ENCODE data around the gene BPGM. TPM values are rescaled to one million over a fixed set of nuclear protein-coding genes. Genes with fewer than 3 reads are reported as not detected.

BPGM gene
- polyA plus RNA-seq (2013, experiment 1 of 2): 27.6 TPM
- polyA plus RNA-seq (2013, experiment 2 of 2): 28.5 TPM

- Histone ChIP-seq H3K27ac (ENCODE audit: low read depth, low read length, severe bottlenecking) (peak within 1 kb of the TSS; percentile 19), H3K9me3 (ENCODE audit: control insufficient read depth, low read length) (no peaks in the 10 kb centered on the region), H3K4me1 (ENCODE audit: control insufficient read depth, insufficient read depth, low read length, poor library complexity, severe bottlenecking) (peaks cover 9% of the 10 kb centered on the region), H3K4me3 (ENCODE audit: extremely low read depth, insufficient read depth, low read length, poor library complexity, severe bottlenecking) (peak within 1 kb of the TSS; percentile 88), H3K36me3 (ENCODE audit: control insufficient read depth, insufficient read depth, low read length) (no peaks in the 10 kb centered on the region)
- 0 to 1% methylated on average over 23 to 26 of the region's 36 CpGs for WGBS, 2 experiments (ENCODE audit: insufficient coverage in 2 of 2)
Measured at GRCh38 chr7:134646425-134647305, at the start of gene BPGM. Gene BPGM (plus strand): TSS chr7:134646853. CDS start chr7:134661508, 14,655 bp downstream.

DNA sequence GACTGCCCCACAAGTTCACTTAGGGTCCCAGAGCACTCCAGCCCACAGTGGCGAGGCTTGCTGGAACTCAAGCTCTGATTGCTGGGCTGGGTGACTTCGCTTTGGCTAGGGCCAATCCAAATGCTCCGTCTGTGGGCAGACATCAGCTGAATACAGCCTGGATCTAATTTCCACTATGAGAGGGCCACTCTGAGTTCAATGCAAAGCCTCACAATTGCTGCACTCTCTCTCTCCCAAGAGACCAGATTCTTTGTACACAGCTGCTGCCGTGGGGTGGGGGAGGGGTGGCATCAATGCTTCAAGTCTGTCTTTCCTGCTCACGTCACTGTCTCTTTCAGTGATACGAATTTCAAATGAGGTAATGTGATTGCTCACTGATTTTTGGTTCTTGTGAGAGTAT is 47.3 kb upstream of the BPGM start:
- Histone ChIP-seq H3K27ac (ENCODE audit: low read depth, low read length, severe bottlenecking) (no peak overlapping the region), H3K4me3 (ENCODE audit: extremely low read depth, insufficient read depth, low read length, poor library complexity, severe bottlenecking) (no peak overlapping the region), H3K36me3 (ENCODE audit: control insufficient read depth, insufficient read depth, low read length) (no peaks in the 10 kb centered on the region), H3K4me1 (ENCODE audit: control insufficient read depth, insufficient read depth, low read length, poor library complexity, severe bottlenecking) (no peaks in the 10 kb centered on the region), H3K9me3 (ENCODE audit: control insufficient read depth, low read length) (no peaks in the 10 kb centered on the region)
- 75 to 81% methylated on average over 3 of the region's 6 CpGs for WGBS, 2 experiments (ENCODE audit: insufficient coverage in 2 of 2)

DNA sequence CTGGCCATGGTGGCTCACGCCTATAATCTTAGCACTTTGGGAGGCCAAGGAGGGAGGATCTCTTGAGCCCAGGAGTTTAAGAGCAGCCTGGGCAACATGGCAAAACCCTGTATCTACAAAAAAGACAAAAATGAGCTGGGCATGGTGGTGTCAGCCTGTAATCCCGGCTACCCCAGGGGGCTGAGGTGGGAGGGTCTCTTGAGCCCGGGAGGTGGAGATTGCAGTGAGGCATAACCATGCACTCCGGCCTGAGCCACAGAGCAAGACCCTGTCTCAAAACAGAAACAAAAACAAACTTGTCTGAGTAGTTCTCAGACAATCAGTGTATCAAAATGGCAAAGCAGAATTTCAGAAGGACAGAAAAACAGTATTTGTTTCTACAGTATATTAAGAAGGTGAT is 45.2 kb upstream of the BPGM start:
- Histone ChIP-seq H3K4me3 (ENCODE audit: extremely low read depth, insufficient read depth, low read length, poor library complexity, severe bottlenecking) (no peak overlapping the region), H3K27ac (ENCODE audit: low read depth, low read length, severe bottlenecking) (no peak overlapping the region), H3K4me1 (ENCODE audit: control insufficient read depth, insufficient read depth, low read length, poor library complexity, severe bottlenecking) (no peaks in the 10 kb centered on the region), H3K36me3 (ENCODE audit: control insufficient read depth, insufficient read depth, low read length) (no peaks in the 10 kb centered on the region), H3K9me3 (ENCODE audit: control insufficient read depth, low read length) (no peaks in the 10 kb centered on the region)
- WGBS, 2 experiments (ENCODE audit: insufficient coverage in 2 of 2): 78 to 100% methylated on average over 1 to 4 of the region's 4 CpGs

- Histone ChIP-seq H3K27ac (ENCODE audit: low read depth, low read length, severe bottlenecking) (no peak overlapping the region), H3K4me1 (ENCODE audit: control insufficient read depth, insufficient read depth, low read length, poor library complexity, severe bottlenecking) (no peaks in the 10 kb centered on the region), H3K9me3 (ENCODE audit: control insufficient read depth, low read length) (no peaks in the 10 kb centered on the region), H3K36me3 (ENCODE audit: control insufficient read depth, insufficient read depth, low read length) (no peaks in the 10 kb centered on the region), H3K4me3 (ENCODE audit: extremely low read depth, insufficient read depth, low read length, poor library complexity, severe bottlenecking) (no peak overlapping the region)
- 93 to 97% methylated on average over 9 to 10 of the region's 11 CpGs for WGBS, 2 experiments (ENCODE audit: insufficient coverage in 2 of 2)
Measured at GRCh38 chr7:134602881-134603451, 43.7 kb upstream of the BPGM start.

DNA sequence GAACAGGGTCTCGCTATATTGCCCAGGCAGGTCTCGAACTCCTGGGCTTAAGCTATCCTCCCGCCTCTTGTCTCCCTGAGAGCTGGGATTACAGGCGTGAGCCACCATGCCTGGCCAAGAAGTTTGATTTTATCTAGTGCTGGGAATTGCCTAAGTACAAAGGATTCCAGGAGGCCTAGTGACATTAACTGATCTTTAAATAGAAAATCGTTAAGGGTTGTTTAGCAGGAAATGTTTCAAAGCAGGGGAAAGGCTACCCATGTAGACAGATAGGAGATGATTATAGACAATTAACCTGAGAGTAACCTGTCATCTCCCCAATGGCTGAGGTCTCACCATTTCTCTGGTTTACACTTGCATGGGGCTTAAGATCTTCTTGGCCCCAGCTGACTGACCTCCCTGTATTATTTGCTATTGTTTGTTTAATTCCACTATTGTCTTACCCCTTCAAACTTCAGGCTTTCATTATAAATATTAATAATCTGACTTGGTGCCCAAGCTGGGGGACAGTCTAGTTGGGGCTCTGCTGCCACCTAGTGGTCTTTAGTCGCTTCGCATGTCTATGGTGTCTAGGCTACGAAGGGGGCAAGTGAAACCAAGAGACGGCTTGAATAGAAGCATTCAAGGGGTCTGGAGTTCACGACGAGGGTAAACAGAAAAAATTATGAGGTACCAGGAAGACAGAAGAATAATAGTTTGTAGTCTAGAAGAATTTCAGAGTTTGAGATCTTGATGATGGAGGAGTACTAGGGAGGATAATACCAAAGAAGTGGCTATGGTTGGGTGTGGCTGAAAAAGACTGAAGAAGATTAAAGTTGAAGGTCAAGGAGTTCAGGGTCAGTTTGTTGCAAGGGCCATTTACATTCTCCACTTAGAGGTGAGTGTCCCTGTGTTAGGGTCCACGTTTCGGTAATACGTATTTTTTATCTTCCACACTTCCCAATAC is 40.4 kb upstream of the BPGM start:
- no peak overlapping the region for H3K4me3 ChIP-seq (ENCODE audit: extremely low read depth, insufficient read depth, low read length, poor library complexity, severe bottlenecking)
- WGBS, 2 experiments (ENCODE audit: insufficient coverage in 2 of 2): 11 to 26% methylated on average over 8 to 10 of the region's 14 CpGs
- H3K9me3 ChIP-seq (ENCODE audit: control insufficient read depth, low read length): no peaks in the 10 kb centered on the region

GRCh38 chr7:134611611-134612151 is 35.0 kb upstream of the BPGM start:
- Histone ChIP-seq H3K4me1 (ENCODE audit: control insufficient read depth, insufficient read depth, low read length, poor library complexity, severe bottlenecking) (no peaks in the 10 kb centered on the region), H3K9me3 (ENCODE audit: control insufficient read depth, low read length) (no peaks in the 10 kb centered on the region), H3K4me3 (ENCODE audit: extremely low read depth, insufficient read depth, low read length, poor library complexity, severe bottlenecking) (no peak overlapping the region), H3K27ac (ENCODE audit: low read depth, low read length, severe bottlenecking) (no peak overlapping the region), H3K36me3 (ENCODE audit: control insufficient read depth, insufficient read depth, low read length) (no peaks in the 10 kb centered on the region)
- 95 to 96% methylated on average over 5 of the region's 6 CpGs for whole genome bisulfite sequencing, 2 experiments (ENCODE audit: insufficient coverage in 2 of 2)

More for the DNA sequence above, 40.4 kb upstream of the BPGM start:
- H3K36me3 ChIP-seq (ENCODE audit: control insufficient read depth, insufficient read depth, low read length): no peaks in the 10 kb centered on the region
- H3K4me1 ChIP-seq (ENCODE audit: control insufficient read depth, insufficient read depth, low read length, poor library complexity, severe bottlenecking): no peaks in the 10 kb centered on the region
- no peak overlapping the region for H3K27ac ChIP-seq (ENCODE audit: low read depth, low read length, severe bottlenecking)

DNA sequence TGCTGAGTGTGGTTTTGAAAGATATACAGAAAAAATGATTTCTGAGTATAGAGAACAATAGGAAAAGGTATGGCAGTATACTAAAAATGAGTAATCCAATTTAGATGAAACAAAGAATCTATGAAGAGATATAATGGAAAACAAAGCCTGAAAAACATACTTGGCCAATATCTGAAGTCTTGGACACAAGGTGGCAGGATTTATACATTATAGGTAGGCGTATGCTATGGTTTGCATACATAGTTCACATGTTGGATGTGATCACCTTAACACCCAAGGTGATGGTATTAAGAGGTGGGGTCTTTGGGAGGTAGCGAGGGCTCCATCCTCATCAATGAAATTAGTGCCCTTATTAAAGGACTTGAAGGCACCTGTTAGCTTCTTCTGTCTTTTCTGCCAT is 34.5 kb upstream of the BPGM start:
- no peaks in the 10 kb centered on the region for H3K4me1 ChIP-seq (ENCODE audit: control insufficient read depth, insufficient read depth, low read length, poor library complexity, severe bottlenecking)
- no peak overlapping the region for H3K27ac ChIP-seq (ENCODE audit: low read depth, low read length, severe bottlenecking)
- WGBS, 2 experiments (ENCODE audit: insufficient coverage in 2 of 2): 89 to 91% methylated on average over 1 to 2 of the region's 2 CpGs
- H3K4me3 ChIP-seq (ENCODE audit: extremely low read depth, insufficient read depth, low read length, poor library complexity, severe bottlenecking): no peak overlapping the region
- H3K9me3 ChIP-seq (ENCODE audit: control insufficient read depth, low read length): no peaks in the 10 kb centered on the region
- H3K36me3 ChIP-seq (ENCODE audit: control insufficient read depth, insufficient read depth, low read length): no peaks in the 10 kb centered on the region

DNA sequence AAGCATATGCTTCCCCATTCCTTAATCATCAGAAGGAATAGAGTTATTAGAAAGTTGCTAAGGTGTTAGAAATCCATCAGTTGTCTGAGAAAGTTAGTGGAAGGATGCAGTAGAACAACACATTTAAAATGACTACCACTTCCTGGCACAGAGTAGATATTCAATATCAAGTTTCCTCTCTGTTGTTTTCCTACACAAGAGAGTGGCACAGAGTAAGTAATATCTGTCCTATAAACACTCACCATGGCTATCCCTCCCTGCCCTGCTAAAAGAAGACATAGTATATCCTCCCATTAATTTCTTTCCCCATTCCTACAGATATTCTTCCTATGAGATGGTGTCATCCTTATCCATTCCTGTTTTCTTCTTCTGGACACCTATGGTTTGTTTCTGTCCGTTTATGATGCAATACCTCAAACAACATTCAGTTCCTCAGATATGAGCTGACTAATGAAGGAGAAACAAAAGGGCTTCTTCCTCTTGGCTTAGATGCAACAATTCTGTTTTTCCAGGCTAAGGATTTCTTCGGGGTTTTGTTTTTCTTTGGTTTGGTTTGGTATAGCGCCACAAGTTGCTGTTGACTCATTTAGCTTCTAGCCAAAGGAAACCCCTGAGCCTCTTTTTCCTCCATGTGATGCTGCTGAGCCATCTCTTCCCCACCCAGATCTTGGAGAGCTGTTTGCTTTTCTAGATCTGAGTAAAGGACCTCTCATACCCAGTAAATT is 32.9 kb upstream of the BPGM start:
- Histone ChIP-seq H3K4me3 (ENCODE audit: extremely low read depth, insufficient read depth, low read length, poor library complexity, severe bottlenecking) (no peak overlapping the region), H3K36me3 (ENCODE audit: control insufficient read depth, insufficient read depth, low read length) (no peaks in the 10 kb centered on the region), H3K9me3 (ENCODE audit: control insufficient read depth, low read length) (no peaks in the 10 kb centered on the region), H3K4me1 (ENCODE audit: control insufficient read depth, insufficient read depth, low read length, poor library complexity, severe bottlenecking) (no peaks in the 10 kb centered on the region), H3K27ac (ENCODE audit: low read depth, low read length, severe bottlenecking) (no peak overlapping the region)
- WGBS, 2 experiments (ENCODE audit: insufficient coverage in 2 of 2): 67 to 100% methylated on average over 1 of the region's 3 CpGs

GRCh38 chr7:134616611-134617010 is 30.0 kb upstream of the BPGM start:
- H3K4me1 ChIP-seq (ENCODE audit: control insufficient read depth, insufficient read depth, low read length, poor library complexity, severe bottlenecking): no peaks in the 10 kb centered on the region
- no peaks in the 10 kb centered on the region for H3K36me3 ChIP-seq (ENCODE audit: control insufficient read depth, insufficient read depth, low read length)
- H3K9me3 ChIP-seq (ENCODE audit: control insufficient read depth, low read length): no peaks in the 10 kb centered on the region
- WGBS, 2 experiments (ENCODE audit: insufficient coverage in 2 of 2): 75 to 92% methylated on average over 2 of the region's 2 CpGs
- no peak overlapping the region for H3K27ac ChIP-seq (ENCODE audit: low read depth, low read length, severe bottlenecking)
- no peak overlapping the region for H3K4me3 ChIP-seq (ENCODE audit: extremely low read depth, insufficient read depth, low read length, poor library complexity, severe bottlenecking)
